ENCODE measurements around the gene HPS5.

GRCh38 chr11:18322818-18323570 is 1.1 kb upstream of the HPS5 start:
- TF ChIP-seq CTCF (IDR thresholded peaks at IDR 0.05) (no peak), EZH2 (IDR thresholded peaks at IDR 0.05) (no peak)

Measured in neural progenitor cell (in vitro differentiated cells).